ENCODE data around the gene CYTH4.
"Not testable (repeated sequence)": the region's sequence is repeated elsewhere in the genome, so short reads cannot be mapped to it uniquely, and the experiment has no call there.

CYTH4 gene

GRCh38 chr22:37326726-37327125 is 44.4 kb downstream of the CYTH4 start:
- no peak for TF ChIP-seq CTCF (IDR thresholded peaks at IDR 0.05; ENCODE audit: borderline replicate concordance, control extremely low read depth, extremely low read depth, insufficient read depth, missing control alignments)
- in situ Hi-C loops (cut with MboI; ENCODE audit: low sequenced_read_pairs, unreplicated experiment): no loop called here
- DNase-seq (ENCODE audit: low spot score): no peak

- DNase-seq (ENCODE audit: low spot score): no peak
- in situ Hi-C loops (cut with MboI; ENCODE audit: low sequenced_read_pairs, unreplicated experiment): no loop called here
- no peak for TF ChIP-seq CTCF (IDR thresholded peaks at IDR 0.05; ENCODE audit: borderline replicate concordance, control extremely low read depth, extremely low read depth, insufficient read depth, missing control alignments)
Measured at GRCh38 chr22:37328017-37328416, 45.7 kb downstream of the CYTH4 start.

- in situ Hi-C loops (cut with MboI; ENCODE audit: low sequenced_read_pairs, unreplicated experiment); DNase-seq (ENCODE audit: low spot score): not testable (repeated sequence)
Measured at GRCh38 chr22:37328538-37329237, 46.4 kb downstream of the CYTH4 start.

- in situ Hi-C loops (cut with MboI; ENCODE audit: low sequenced_read_pairs, unreplicated experiment): no loop called here
- TF ChIP-seq CTCF (IDR thresholded peaks at IDR 0.05; ENCODE audit: borderline replicate concordance, control extremely low read depth, extremely low read depth, insufficient read depth, missing control alignments): no peak
- no peak for DNase-seq (ENCODE audit: low spot score)
Measured at GRCh38 chr22:37329238-37330140, 47.2 kb downstream of the CYTH4 start.

GRCh38 chr22:37330200-37331033 is 48.1 kb downstream of the CYTH4 start:
- in situ Hi-C loops (cut with MboI; ENCODE audit: low sequenced_read_pairs, unreplicated experiment): no loop called here
- TF ChIP-seq CTCF (IDR thresholded peaks at IDR 0.05; ENCODE audit: borderline replicate concordance, control extremely low read depth, extremely low read depth, insufficient read depth, missing control alignments): peak; percentile 26
- peak; percentile 73 for DNase-seq (ENCODE audit: low spot score)

GRCh38 chr22:37331034-37331428 is 48.7 kb downstream of the CYTH4 start:
- no peak for TF ChIP-seq CTCF (IDR thresholded peaks at IDR 0.05; ENCODE audit: borderline replicate concordance, control extremely low read depth, extremely low read depth, insufficient read depth, missing control alignments)
- in situ Hi-C loops (cut with MboI; ENCODE audit: low sequenced_read_pairs, unreplicated experiment): no loop called here
- DNase-seq (ENCODE audit: low spot score): no peak

Measured in GM13976 (cell line).